Choroid plexus epithelial cell (primary cell): Measurements from ENCODE around the gene MACROH2A1.

Experiments
- DNase-seq: peaks from one replicate; pipeline ENCODE4 v3.0.0-alpha.2; 2010; ENCODE audit warnings: low read depth
- H3K4me3 ChIP-seq: 2 replicates; pipeline ENCODE4 v1.5.1; 2011; ENCODE audit warnings: low read depth, mild to moderate bottlenecking, control low read depth, low read length, moderate library complexity
- TF ChIP-seq, protein P1 (sequence below): conservative IDR thresholded peaks from 2 replicates; pipeline ENCODE4 v1.5.1; 2011; ENCODE audit warnings: low read depth, mild to moderate bottlenecking, control low read depth, inconsistent platforms, low read length, moderate library complexity

MACROH2A1 gene

DNA sequence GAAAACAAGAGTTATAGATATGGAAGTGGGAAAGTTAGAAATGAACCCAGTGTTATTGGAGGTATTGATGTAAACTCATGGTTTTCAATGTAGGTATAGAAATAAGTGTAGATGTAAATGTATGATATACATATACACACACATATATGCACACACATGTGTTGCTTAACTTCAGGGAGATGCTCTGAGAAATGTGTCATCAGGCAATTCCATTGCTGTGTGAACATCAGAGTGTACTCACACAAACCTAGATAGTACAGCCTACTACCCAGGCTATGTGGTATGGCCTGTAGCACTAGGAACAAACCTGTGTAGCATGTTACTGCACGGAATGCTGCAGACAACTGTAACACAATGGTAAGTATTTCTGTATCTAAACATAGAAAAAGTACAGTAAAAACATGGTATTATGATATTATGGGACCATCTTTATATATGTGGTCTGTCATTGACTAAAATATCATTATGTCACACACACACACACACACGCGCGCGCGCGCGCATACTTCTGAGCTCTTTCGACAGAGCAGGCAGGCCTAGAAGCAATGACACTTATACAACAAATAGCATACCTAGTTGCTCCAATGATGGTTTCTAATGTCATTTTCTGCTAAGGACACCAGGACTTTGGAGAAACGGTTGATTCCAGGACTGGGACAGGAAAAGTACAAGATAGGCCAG is 86.6 kb downstream of the MACROH2A1 start:
- TF ChIP-seq, protein P1, sequence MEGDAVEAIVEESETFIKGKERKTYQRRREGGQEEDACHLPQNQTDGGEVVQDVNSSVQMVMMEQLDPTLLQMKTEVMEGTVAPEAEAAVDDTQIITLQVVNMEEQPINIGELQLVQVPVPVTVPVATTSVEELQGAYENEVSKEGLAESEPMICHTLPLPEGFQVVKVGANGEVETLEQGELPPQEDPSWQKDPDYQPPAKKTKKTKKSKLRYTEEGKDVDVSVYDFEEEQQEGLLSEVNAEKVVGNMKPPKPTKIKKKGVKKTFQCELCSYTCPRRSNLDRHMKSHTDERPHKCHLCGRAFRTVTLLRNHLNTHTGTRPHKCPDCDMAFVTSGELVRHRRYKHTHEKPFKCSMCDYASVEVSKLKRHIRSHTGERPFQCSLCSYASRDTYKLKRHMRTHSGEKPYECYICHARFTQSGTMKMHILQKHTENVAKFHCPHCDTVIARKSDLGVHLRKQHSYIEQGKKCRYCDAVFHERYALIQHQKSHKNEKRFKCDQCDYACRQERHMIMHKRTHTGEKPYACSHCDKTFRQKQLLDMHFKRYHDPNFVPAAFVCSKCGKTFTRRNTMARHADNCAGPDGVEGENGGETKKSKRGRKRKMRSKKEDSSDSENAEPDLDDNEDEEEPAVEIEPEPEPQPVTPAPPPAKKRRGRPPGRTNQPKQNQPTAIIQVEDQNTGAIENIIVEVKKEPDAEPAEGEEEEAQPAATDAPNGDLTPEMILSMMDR: no peak
- DNase-seq: no peak
- H3K4me3 ChIP-seq: no peak overlapping the region

DNA sequence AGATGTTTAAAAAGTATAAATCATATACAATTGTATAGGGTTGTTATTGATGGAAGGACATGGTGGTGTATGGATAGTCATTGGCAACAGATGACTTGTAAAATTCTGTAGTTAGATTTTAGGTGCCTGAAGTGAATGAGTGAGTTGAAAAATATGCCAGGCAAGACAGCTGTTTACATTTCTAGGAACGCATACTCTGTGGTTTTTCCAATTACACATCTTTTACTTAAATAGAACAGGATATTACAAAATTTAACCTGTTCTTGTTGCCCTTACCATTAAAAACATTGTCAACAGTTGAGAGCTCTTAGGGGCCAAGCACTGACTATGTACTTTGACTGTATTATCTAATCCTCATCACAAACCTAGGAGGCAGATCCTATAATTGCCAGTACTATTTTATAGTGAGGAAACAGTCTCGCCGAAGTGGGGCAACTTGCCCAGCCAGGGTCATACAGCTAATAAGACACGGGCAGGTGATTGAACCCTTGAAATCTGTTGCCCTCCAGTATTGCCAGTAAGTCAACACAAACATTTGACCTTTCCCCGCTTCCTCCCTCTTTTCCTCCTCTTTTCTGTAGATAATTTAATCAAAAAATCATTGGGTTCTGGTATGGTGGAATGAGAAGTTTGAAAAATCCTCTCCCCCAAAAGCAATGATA is 88.6 kb downstream of the MACROH2A1 start:
- DNase-seq: peak; percentile 84
- TF ChIP-seq, protein P1: no peak
- no peak overlapping the region for H3K4me3 ChIP-seq

DNA sequence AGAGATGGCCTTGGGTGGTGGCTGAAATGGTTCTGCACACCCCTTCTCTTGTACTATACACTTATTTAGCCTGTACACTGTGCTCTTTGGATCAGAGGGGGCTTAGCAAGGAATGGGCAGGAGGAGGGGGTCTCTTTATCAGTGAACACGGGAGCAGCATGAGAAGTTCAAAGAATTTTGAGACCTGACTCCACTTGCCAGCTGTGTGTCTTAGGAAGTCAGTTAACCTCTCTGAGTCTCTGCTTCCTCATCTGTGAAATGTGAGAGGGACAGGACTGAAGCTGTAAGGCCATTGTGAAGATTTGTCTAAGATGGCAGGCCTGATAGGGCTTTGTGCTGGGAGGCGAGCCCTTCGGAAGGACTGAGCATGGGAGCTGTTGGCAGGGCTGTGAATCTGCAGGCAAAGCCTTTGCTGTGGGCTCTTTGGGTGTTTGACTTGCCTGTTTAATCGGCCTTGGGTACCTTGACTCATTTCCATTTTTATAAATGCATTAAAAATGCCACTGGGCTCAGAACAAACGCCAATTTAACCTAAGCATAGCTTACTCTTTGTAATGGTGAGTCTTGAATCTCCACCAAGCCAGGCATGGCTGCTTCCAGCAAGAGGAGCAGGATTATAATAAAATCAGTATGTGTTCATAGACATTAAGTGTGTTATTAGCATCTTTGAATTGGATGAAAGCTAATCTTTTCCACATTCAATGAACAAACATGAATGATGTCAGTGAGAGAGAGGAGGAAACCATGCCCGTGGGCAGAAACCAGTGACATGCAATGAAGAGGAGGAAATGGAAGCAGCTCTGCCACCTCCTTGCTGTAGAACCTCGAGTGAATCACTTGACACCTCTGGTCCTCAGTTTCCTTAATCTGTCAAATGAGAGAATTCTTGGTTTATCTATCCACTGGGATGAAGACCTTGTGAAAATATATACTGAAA is 89.4 kb downstream of the MACROH2A1 start:
- no peak for DNase-seq
- H3K4me3 ChIP-seq: no peak overlapping the region
- TF ChIP-seq, protein P1: no peak

DNA sequence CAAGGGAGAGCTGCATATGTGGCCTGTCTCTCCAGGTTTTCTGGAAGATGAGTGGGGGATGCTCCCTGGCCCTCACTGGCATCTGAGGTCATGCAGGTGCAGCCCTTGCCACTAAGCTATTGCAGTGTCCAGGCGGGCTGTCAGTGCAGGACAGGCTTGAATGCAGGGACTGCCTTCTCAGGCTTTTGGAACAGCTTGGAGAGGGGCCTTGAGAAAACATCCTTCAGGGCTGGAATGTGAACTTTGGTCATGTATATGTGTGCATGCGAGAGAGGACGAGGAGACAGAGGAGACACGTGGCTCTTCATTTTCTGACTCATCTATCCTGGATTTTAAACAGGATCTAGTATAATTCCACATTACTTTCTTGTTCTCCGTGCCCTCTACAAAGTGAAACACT is 90.3 kb downstream of the MACROH2A1 start:
- no peak overlapping the region for H3K4me3 ChIP-seq
- peak; percentile 90 for DNase-seq
- TF ChIP-seq, protein P1: no peak

DNA sequence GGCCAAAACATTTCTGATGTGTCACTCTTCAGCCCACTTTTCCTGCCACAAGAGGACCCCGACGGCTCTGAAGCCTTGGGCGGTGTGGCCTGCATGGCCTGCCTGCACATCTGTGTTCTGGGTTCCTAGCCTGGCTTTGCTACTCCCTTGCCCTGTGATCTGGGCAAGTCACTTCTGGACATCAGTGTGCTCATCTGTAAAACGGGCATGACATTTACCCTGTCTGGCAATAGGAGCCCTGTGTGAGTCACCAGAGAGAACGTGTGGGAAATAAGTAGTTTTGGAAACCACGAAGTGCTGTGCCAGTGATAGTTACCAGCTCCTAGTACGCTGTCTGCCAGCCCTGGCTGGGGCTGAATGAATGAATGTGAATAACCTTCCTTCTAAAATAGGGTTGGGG is 90.8 kb downstream of the MACROH2A1 start:
- peak; percentile 48 for DNase-seq
- no peak overlapping the region for H3K4me3 ChIP-seq
- TF ChIP-seq, protein P1: no peak

DNA sequence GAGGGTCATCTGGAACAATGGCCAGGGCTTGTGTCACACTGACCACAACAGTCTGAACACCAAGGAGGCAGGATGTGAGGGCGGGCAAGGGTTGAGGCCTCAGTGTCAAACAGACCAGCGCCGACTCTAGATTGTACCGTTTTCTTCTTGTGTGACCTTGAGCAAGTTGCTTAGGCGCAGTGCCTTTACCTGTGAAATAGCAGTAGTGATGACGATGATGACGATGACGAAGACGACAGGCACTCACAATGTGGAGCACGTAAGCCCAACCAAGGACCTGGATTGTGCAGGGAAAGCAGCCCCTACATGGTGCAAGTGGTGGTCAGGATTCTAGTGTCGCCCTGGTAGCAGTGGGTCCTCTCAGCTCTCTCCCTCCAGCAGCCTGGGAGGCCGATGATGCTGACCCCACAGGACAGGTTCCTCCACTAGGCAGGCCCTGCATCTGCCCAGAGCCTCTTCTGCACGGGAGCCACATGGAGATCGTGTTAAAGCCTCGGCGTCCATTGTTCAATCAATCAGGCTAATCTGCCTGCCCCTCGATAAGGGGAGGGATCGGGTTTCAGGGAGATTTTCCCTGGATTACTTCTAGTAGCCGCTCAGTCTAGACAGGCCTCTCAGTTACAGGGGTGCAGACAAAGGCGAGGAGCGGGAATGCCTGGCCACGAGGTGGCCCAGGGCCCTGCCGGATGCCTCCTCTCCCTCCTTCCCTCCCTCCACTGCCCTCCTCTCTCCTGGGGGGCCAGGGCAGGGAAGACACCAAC is 91.7 kb downstream of the MACROH2A1 start:
- TF ChIP-seq, protein P1: no peak
- DNase-seq: no peak
- no peak overlapping the region for H3K4me3 ChIP-seq
